GM06990 (cell line): ENCODE measurements around the gene DCP2.

Experiments used
- DNase-seq: peaks from one replicate; pipeline ENCODE4 v3.0.0-alpha.2; 2011; ENCODE audit not compliant: insufficient read length; ENCODE audit errors: extremely low read depth
- H3K27me3 ChIP-seq: replicated peaks from 2 replicates; pipeline ENCODE4 v1.6.0; 2011; ENCODE audit warnings: low read length; ENCODE audit not compliant: control insufficient read depth, insufficient read depth
- H3K36me3 ChIP-seq: 2 replicates; pipeline ENCODE4 v1.5.1; 2011; ENCODE audit warnings: low read length; ENCODE audit not compliant: control insufficient read depth, insufficient read depth
- H3K4me3 ChIP-seq: replicated peaks from 2 replicates; pipeline ENCODE4 v1.5.1; 2011; ENCODE audit warnings: low read depth, mild to moderate bottlenecking, control low read depth, low read length
- CTCF ChIP-seq: IDR thresholded peaks from 2 replicates; pipeline ENCODE4 v1.5.1; 2011; ENCODE audit warnings: low read length, control low read depth, mild to moderate bottlenecking, inconsistent platforms; ENCODE audit not compliant: insufficient read depth, poor library complexity, severe bottlenecking

The DCP2 gene

GRCh38 chr5:113052041-113052795 lies 75.6 kb downstream of the DCP2 start:
- no peak for TF ChIP-seq CTCF
- H3K27me3 ChIP-seq = no peaks in the 10 kb centered on the region
- DNase-seq = no peak
- H3K4me3 ChIP-seq = no peak overlapping the region
- no peaks in the 10 kb centered on the region for H3K36me3 ChIP-seq

GRCh38 chr5:113053511-113053995 lies 77.0 kb downstream of the DCP2 start:
- Histone ChIP-seq H3K36me3 (no peaks in the 10 kb centered on the region), H3K27me3 (no peaks in the 10 kb centered on the region), H3K4me3 (no peak overlapping the region)
- no peak for TF ChIP-seq CTCF
- DNase-seq = no peak

- no peaks in the 10 kb centered on the region for H3K36me3 ChIP-seq
Observed at GRCh38 chr5:113054899-113055298, 78.3 kb downstream of the DCP2 start.

GRCh38 chr5:113056988-113057387 lies 80.4 kb downstream of the DCP2 start:
- TF ChIP-seq CTCF = no peak
- DNase-seq = no peak
- Histone ChIP-seq H3K36me3 (no peaks in the 10 kb centered on the region), H3K4me3 (no peak overlapping the region), H3K27me3 (no peaks in the 10 kb centered on the region)

More at GRCh38 chr5:113054899-113055298, 78.3 kb downstream of the DCP2 start:
- Histone ChIP-seq H3K27me3 (no peaks in the 10 kb centered on the region), H3K4me3 (no peak overlapping the region)
- no peak for DNase-seq
- no peak for TF ChIP-seq CTCF

GRCh38 chr5:113057557-113057984 lies 81.0 kb downstream of the DCP2 start:
- Histone ChIP-seq H3K36me3 (no peaks in the 10 kb centered on the region), H3K4me3 (no peak overlapping the region), H3K27me3 (no peaks in the 10 kb centered on the region)
- TF ChIP-seq CTCF = no peak
- DNase-seq = no peak
